ENCODE measurements around the gene MPRIP.

The MPRIP gene

DNA sequence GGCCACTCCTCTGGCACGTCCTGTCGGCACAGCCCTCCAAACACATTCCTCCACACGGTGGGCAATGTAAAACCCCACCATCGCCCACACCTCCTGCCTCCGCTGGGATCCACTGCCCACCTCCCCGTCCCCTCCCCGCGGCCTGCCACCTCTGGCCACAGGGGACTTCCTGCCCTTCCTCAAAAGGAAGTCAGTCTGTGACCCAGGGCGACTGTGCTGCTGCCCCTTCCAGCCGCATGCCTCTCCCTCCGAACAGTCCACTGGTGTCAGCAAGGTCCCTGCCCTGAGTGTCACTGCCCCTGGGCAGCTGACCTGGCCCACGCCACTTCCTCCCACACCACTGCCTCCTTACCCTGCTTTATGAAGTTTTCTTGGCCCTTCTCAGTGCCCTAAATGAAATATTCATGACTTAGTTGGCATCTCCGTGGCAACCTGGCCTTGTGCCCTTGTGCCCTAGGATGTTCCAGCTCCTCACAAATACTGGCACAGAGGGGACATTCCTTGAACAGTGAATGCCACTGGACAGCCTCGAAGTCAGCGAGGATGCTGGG, 161.9 kb downstream of the MPRIP start:
- no peak for TF ChIP-seq CTCF (IDR thresholded peaks at IDR 0.05; ENCODE audit: low read depth, low read length)
- in situ Hi-C loops (cut with HindIII; ENCODE audit: low sequenced_read_pairs) = no loop called here
- H3K4me3 ChIP-seq (ENCODE audit: low read depth, low read length) = no peak overlapping the region
- no peak for DNase-seq (ENCODE audit: low read depth, low spot score)

DNA sequence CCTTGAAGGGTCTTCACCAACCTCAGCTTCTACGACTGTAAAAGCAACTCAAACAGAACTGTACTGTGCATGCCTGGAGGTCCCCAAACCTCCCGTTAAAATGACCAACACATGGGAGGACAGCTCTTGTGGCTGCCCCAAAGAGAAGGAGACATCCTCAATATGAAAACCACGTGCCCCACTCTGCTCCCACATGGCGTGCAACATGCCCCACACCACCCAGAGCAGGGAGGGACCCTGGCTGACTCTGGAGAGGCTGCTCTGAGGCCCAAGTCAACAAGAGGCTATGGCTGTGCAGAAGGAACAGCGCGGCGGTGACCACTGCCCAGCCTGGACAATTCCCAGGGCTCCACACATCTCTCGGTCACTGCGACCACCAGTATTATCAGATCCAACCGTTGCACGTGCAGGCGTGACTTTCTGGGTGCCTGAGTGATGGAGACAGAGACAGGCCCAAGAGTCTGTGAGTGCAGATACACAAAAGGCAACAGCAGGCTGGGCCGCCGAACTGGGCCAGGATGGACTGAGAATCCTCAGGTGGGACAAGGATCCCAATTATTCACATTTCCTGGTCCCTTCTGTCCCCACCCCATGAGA, 162.5 kb downstream of the MPRIP start:
- peak overlapping the region; percentile 39 for H3K4me3 ChIP-seq (ENCODE audit: low read depth, low read length)
- DNase-seq (ENCODE audit: low read depth, low spot score) = no peak
- in situ Hi-C loops (cut with HindIII; ENCODE audit: low sequenced_read_pairs) = no loop called here
- TF ChIP-seq CTCF (IDR thresholded peaks at IDR 0.05; ENCODE audit: low read depth, low read length) = no peak

GRCh38 chr17:17205368-17206123, 163.3 kb downstream of the MPRIP start:
- DNase-seq (ENCODE audit: low read depth, low spot score) = peak; percentile 27
- TF ChIP-seq CTCF (IDR thresholded peaks at IDR 0.05; ENCODE audit: low read depth, low read length) = no peak
- H3K4me3 ChIP-seq (ENCODE audit: low read depth, low read length) = peak overlapping the region; percentile 39
- in situ Hi-C loops (cut with HindIII; ENCODE audit: low sequenced_read_pairs) = no loop called here

DNA sequence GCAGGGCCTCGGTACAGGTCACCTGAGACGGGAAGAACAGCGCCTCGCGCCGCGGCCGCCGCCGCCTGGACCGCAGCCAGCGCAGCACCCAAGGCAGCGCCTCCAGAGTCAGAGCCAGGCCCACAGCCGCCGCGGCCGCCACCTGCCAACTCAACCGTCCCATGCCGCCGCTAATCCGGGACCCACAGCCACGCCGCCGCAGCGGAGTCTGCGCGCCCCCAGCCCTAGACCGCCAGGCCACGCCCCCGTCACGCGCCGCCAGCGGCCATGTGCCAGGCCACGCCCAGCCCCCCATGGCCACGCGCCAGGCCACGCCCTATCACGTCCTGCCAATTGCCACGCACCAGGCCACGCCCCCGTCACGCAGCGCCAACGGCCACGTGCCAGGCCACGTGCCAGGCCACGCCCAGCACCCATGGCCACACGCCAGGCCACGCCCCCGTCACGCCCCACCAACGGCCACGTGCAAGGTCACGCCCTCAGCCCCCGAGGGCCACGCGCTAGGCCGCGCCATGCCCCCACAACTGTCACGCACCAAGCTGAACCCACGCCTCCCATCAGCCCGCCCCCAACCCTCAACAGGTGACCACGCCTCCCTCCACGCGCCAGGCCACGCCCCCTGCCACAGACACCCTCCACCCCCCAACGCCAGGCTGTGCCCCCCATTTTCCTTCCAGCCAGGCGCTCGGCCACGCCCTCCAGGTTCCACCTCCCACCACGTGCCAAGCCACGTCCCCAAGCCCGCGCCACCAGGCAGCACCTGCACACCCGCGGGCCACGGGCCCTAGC, 164.1 kb downstream of the MPRIP start, which contains the start of gene PLD6:
Gene PLD6 (minus strand): TSS at position 210 of the 789 bp plus-strand sequence. CDS start 47 bp downstream, at position 163.
- in situ Hi-C loops (cut with HindIII; ENCODE audit: low sequenced_read_pairs) = no loop called here
- TF ChIP-seq CTCF (IDR thresholded peaks at IDR 0.05; ENCODE audit: low read depth, low read length) = no peak
- H3K4me3 ChIP-seq (ENCODE audit: low read depth, low read length) = peak within 1 kb of the TSS; percentile 39
- peak; percentile 34 for DNase-seq (ENCODE audit: low read depth, low spot score)

DNA sequence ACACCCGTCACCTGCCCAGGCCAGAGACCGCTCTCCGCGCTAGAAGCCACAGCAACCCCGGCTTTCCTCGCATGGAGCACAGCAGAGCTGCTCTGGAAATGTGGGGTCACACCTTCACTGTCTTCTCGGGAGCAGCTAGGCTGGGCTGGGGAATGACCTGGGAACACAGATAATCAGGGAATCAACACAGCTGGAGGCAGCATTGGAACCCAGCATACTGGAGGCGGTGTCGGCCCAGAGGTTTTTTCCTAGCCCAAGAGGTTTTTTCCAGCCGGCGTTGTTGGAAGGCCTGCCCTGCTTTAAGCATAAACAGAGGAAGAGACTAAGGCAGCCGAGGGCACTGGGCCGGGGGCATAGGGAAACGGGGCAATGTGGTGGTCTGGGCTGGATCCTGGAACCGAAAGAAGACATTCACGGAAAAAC, 164.7 kb downstream of the MPRIP start:
- H3K4me3 ChIP-seq (ENCODE audit: low read depth, low read length) = no peak overlapping the region
- no peak for DNase-seq (ENCODE audit: low read depth, low spot score)
- in situ Hi-C loops (cut with HindIII; ENCODE audit: low sequenced_read_pairs) = no loop called here
- TF ChIP-seq CTCF (IDR thresholded peaks at IDR 0.05; ENCODE audit: low read depth, low read length) = no peak

GRCh38 chr17:17207998-17208397, 165.7 kb downstream of the MPRIP start:
- in situ Hi-C loops (cut with HindIII; ENCODE audit: low sequenced_read_pairs) = no loop called here
- no peak for TF ChIP-seq CTCF (IDR thresholded peaks at IDR 0.05; ENCODE audit: low read depth, low read length)
- DNase-seq (ENCODE audit: low read depth, low spot score) = no peak
- no peak overlapping the region for H3K4me3 ChIP-seq (ENCODE audit: low read depth, low read length)

Data from astrocyte of the spinal cord (primary cell).